ENCODE data around the gene MSH3. TPM values are rescaled to one million over a fixed set of nuclear protein-coding genes. Genes with fewer than 3 reads are reported as not detected.

Gene MSH3
- polyA plus RNA-seq, 3 donors = 4.5 to 9.9 (median 8.0) TPM

DNA sequence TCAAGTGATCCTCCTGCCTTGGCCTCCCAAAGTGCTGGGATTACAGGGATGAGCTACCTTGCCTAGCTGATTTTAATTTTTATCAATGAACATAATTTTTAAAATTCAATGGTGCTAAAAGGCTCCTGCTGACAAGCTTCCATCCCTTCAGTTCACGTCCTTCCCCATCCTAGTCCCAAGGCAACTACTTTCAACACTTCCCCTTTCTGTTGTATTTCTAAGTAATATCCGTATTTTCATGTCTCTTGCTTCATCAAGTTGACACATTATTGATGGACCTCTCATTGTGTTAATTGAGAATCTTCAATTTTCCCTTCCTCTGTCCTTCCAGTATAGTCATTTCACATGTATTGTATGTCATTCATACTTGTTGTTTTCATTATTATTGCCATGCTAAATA, 211.9 kb downstream of the MSH3 start:
- intact Hi-C loops (cut with micrococcal nuclease) = no loop called here
- WGBS (ENCODE audit: insufficient coverage) = no CpG with 5 or more reads among the region's 2 CpGs
- Histone ChIP-seq H3K9me3 (replicated peaks in 1 of 2; ENCODE audit: control insufficient read depth in 1 of 2, insufficient read depth in 1 of 2, low read length in 2 of 2) (no peaks in the 10 kb centered on the region), H3K9ac (ENCODE audit: insufficient read depth, low read length, poor library complexity, severe bottlenecking) (no peak overlapping the region), H3K4me2 (replicated peaks; ENCODE audit: extremely low read depth, low read length, poor library complexity, severe bottlenecking) (no peak overlapping the region), H2AFZ (ENCODE audit: insufficient read depth, low read depth, low read length, poor library complexity, severe bottlenecking) (no peak overlapping the region), H3K27me3 (ENCODE audit: control insufficient read depth in 2 of 2, insufficient read depth in 2 of 2, low read length in 2 of 2) (no peaks in the 10 kb centered on the region), H3K79me2 (ENCODE audit: insufficient read depth, low read length) (no peaks in the 10 kb centered on the region), H3K4me1 (ENCODE audit: control insufficient read depth in 1 of 2, insufficient read depth in 2 of 2, low read length in 2 of 2) (peaks cover 21 to 32% of the 10 kb centered on the region in 2 donors), H3K27ac (ENCODE audit: low read depth in 1 of 2, low read length in 2 of 2) (peak overlapping the region in 1 of 2 donors; percentile 51), H3K36me3 (replicated peaks in 1 of 2; ENCODE audit: control insufficient read depth in 1 of 2, insufficient read depth in 2 of 2, low read length in 2 of 2) (peaks cover 2 to 18% of the 10 kb centered on the region in 2 donors), H3K4me3 (replicated peaks in 1 of 3; ENCODE audit: low read depth in 2 of 3, low read length in 3 of 3) (no peak overlapping the region), H4K20me1 (ENCODE audit: insufficient read depth, low read length) (no peaks in the 10 kb centered on the region)
- H3K9me3 Mint-ChIP-seq = peaks cover 0 to 2% (median 0%) of the 10 kb centered on the region in 7 donors
- peaks cover 35% of the 10 kb centered on the region for H3K4me1 Mint-ChIP-seq
- peak overlapping the region in 5 of 7 donors; percentile 3 to 63 (median 32) for H3K27ac Mint-ChIP-seq
- H3K27me3 Mint-ChIP-seq (ENCODE audit: low read depth in 3 of 3) = peaks cover 0 to 3% (median 0%) of the 10 kb centered on the region in 3 donors
- peaks cover 24 to 29% of the 10 kb centered on the region in 2 donors for H3K36me3 Mint-ChIP-seq
- TF ChIP-seq CTCF (IDR thresholded peaks at IDR 0.05) = no peak
- H3K4me3 Mint-ChIP-seq = no peak overlapping the region
- peak; percentile 36 to 48 (median 43) for DNase-seq

- Histone ChIP-seq H2AFZ (ENCODE audit: insufficient read depth, low read depth, low read length, poor library complexity, severe bottlenecking) (no peak overlapping the region), H3K36me3 (replicated peaks in 1 of 2; ENCODE audit: control insufficient read depth in 1 of 2, insufficient read depth in 2 of 2, low read length in 2 of 2) (peaks cover 2 to 17% of the 10 kb centered on the region in 2 donors), H3K27ac (ENCODE audit: low read depth in 1 of 2, low read length in 2 of 2) (peak overlapping the region in 1 of 2 donors; percentile 51), H3K9me3 (replicated peaks in 1 of 2; ENCODE audit: control insufficient read depth in 1 of 2, insufficient read depth in 1 of 2, low read length in 2 of 2) (no peaks in the 10 kb centered on the region), H3K27me3 (ENCODE audit: control insufficient read depth in 2 of 2, insufficient read depth in 2 of 2, low read length in 2 of 2) (no peaks in the 10 kb centered on the region), H3K4me2 (replicated peaks; ENCODE audit: extremely low read depth, low read length, poor library complexity, severe bottlenecking) (no peak overlapping the region), H4K20me1 (ENCODE audit: insufficient read depth, low read length) (no peaks in the 10 kb centered on the region), H3K4me3 (replicated peaks in 1 of 3; ENCODE audit: low read depth in 2 of 3, low read length in 3 of 3) (no peak overlapping the region), H3K79me2 (ENCODE audit: insufficient read depth, low read length) (no peaks in the 10 kb centered on the region), H3K9ac (ENCODE audit: insufficient read depth, low read length, poor library complexity, severe bottlenecking) (no peak overlapping the region), H3K4me1 (ENCODE audit: control insufficient read depth in 1 of 2, insufficient read depth in 2 of 2, low read length in 2 of 2) (peaks cover 21 to 32% of the 10 kb centered on the region in 2 donors)
- H3K9me3 Mint-ChIP-seq = peaks cover 0 to 2% (median 0%) of the 10 kb centered on the region in 7 donors
- TF ChIP-seq CTCF (IDR thresholded peaks at IDR 0.05) = no peak
- peaks cover 35% of the 10 kb centered on the region for H3K4me1 Mint-ChIP-seq
- DNase-seq = no peak
- peaks cover 28 to 29% of the 10 kb centered on the region in 2 donors for H3K36me3 Mint-ChIP-seq
- intact Hi-C loops (cut with micrococcal nuclease) = no loop called here
- peak overlapping the region in 2 of 7 donors; percentile 47 to 60 for H3K27ac Mint-ChIP-seq
- H3K27me3 Mint-ChIP-seq (ENCODE audit: low read depth in 3 of 3) = peaks cover 0 to 3% (median 0%) of the 10 kb centered on the region in 3 donors
- H3K4me3 Mint-ChIP-seq = no peak overlapping the region
Observed at GRCh38 chr5:80867233-80867632, 212.8 kb downstream of the MSH3 start.
